ENCODE measurements around the gene CEP70. TPM values are rescaled to one million over a fixed set of nuclear protein-coding genes. Genes with fewer than 3 reads are reported as not detected.
"Not testable (repeated sequence)": the region's sequence is repeated elsewhere in the genome, so short reads cannot be mapped to it uniquely, and the experiment has no call there.

The CEP70 gene
- total RNA-seq, 1 donor from 2014 or later, result 44.3 TPM

GRCh38 chr3:138609898-138610266, 15.8 kb upstream of the CEP70 start:
- peaks cover 5% of the 10 kb centered on the region for H3K27me3 Mint-ChIP-seq
- no peak for TF ChIP-seq CTCF (conservative IDR thresholded peaks at IDR 0.05)
- peaks cover 25% of the 10 kb centered on the region for H3K4me1 Mint-ChIP-seq (ENCODE audit: unreplicated experiment)
- H3K36me3 Mint-ChIP-seq, result peaks cover 16% of the 10 kb centered on the region
- H3K27ac Mint-ChIP-seq, result peak overlapping the region; percentile 88
- DNase-seq (ENCODE audit: extremely low spot score, unreplicated experiment), result no peak
- peak overlapping the region; percentile 88 for H3K4me3 Mint-ChIP-seq
- H3K9me3 Mint-ChIP-seq, result no peaks in the 10 kb centered on the region

DNA sequence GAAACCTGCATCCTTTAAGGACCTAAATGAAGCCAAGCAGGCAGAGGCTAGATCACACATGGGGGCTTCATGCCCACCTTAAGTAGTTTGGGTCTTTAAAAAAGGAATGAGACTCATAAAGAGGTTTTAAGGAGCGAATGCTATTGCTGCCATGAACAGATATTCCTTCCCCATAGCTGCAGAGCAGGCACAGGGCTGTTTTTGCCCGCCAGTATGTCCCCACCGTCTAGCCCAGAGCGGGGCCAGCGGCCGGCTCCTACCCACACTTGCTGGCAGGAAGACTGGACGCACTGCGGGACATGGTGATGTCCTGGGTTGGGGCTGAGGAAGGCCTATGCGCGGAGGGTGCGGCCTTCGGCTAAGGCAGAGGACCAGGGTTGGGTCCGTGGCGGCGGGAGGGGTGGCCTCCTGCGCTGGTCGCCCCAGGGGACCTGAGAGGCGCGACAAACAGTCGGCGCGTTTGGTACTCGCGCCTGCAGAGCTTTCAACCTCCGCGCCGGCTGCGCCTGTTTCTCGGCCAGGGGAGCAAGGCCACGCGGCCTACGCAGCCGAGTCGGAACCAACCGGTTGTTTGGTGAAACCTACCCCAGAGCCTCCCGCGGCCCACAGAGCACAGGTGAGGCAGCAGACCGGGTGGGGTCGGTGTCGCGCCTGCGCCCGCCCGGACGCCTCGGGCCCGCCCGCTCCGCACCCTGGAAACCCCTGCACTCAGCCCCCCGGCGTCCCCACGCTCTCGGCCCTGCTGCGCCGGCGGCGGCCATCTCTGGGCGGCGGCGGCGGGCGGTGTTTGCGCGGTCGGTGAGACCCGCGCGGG, 14.5 kb upstream of the CEP70 start, which contains the start of gene FAIM:
Gene FAIM (plus strand): TSS at position 450 of the 814 bp plus-strand sequence. CDS start 10,956 bp downstream, outside the sequence.
- H3K36me3 Mint-ChIP-seq, result peaks cover 16% of the 10 kb centered on the region
- H3K4me3 Mint-ChIP-seq, result peak within 1 kb of the TSS; percentile 88

DNA sequence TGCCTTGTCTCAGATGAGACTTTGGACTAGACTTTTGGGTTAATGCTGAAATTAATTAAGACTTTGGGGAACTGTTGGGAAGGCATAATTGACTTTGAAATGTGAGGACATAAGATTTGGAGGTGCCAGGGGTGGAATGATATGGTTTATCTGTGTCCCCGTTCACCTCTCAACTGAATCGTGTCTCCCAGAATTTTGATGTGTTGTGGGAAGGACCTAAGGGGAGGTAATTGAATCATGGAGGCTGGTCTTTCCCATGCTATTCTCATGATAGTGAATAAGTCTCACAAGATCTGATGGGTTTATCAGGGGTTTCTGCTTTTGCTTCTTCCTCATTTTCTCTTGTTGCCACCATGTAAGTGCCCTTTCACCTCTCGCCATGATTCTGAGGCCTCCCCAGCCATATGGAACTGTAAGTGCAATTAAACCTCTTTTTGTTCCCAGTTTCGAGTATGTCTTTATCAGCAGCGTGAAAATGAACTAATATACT, 10.1 kb upstream of the CEP70 start:
- not testable (repeated sequence) for H3K27me3 Mint-ChIP-seq; H3K36me3 Mint-ChIP-seq; H3K4me1 Mint-ChIP-seq (ENCODE audit: unreplicated experiment); H3K27ac Mint-ChIP-seq; DNase-seq (ENCODE audit: extremely low spot score, unreplicated experiment); H3K9me3 Mint-ChIP-seq; H3K4me3 Mint-ChIP-seq

More for the DNA sequence above, 14.5 kb upstream of the CEP70 start, which contains the start of gene FAIM:
- peak; percentile 83 for DNase-seq (ENCODE audit: extremely low spot score, unreplicated experiment)
- H3K27me3 Mint-ChIP-seq, result peaks cover 5% of the 10 kb centered on the region
- H3K27ac Mint-ChIP-seq, result peak within 1 kb of the TSS; percentile 89
- no peak for TF ChIP-seq CTCF (conservative IDR thresholded peaks at IDR 0.05)
- peaks cover 25% of the 10 kb centered on the region for H3K4me1 Mint-ChIP-seq (ENCODE audit: unreplicated experiment)
- H3K9me3 Mint-ChIP-seq, result no peaks in the 10 kb centered on the region

DNA sequence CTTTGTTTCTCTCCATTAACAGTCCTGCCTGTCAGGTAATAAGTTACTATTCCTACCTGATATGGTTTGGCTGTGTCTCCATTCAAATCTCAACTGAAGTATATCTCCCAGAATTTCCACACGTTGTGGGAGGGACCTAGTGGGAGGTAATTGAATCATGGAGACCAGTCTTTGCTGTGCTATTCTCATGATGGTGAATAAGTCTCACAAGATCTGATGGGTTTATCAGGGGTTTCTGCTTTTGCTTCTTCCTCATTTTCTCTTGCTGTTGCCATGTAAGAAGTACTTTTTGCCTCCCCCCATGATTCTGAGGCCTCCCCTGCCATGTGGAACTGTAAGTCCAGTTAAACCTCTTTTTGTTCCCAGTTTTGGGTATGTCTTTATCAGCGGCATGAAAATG, 7.6 kb upstream of the CEP70 start:
- DNase-seq (ENCODE audit: extremely low spot score, unreplicated experiment); H3K36me3 Mint-ChIP-seq; H3K9me3 Mint-ChIP-seq; H3K4me1 Mint-ChIP-seq (ENCODE audit: unreplicated experiment); H3K27ac Mint-ChIP-seq; H3K27me3 Mint-ChIP-seq; H3K4me3 Mint-ChIP-seq: not testable (repeated sequence)

DNA sequence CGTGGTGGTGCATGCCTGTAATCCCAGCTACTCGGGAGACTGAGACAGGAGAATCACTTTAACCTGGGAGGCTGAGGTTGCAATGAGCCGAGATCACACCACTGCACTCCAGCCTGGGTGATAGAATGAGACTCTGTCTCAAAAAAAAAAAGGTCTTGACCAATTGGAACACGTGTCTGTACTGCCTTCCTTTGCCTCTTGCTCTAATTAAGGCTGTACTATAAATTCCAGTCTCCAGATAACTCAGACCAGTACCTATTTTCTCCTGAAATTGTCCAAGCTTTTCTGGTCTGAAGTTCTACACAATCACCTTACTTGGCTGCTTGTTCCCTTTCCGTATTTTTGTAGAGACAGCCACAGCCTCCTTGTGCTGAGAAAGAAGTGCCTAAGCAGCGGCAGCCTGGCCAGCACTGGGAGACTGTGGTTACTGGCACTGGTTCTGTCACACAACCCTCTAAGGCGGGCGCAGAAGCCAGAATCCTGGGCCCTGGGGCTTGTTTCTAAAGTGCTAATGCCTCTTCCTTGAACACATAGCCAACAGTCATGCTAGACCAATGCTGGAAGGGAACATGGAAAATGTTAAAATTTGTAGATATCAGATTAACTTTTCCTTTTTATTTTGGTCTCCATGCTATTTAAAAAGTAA, 6.2 kb upstream of the CEP70 start:
- no peaks in the 10 kb centered on the region for H3K36me3 Mint-ChIP-seq
- DNase-seq (ENCODE audit: extremely low spot score, unreplicated experiment), result no peak
- no peaks in the 10 kb centered on the region for H3K27me3 Mint-ChIP-seq
- no peak overlapping the region for H3K4me3 Mint-ChIP-seq
- no peak for TF ChIP-seq CTCF (conservative IDR thresholded peaks at IDR 0.05)
- peaks cover 5% of the 10 kb centered on the region for H3K9me3 Mint-ChIP-seq
- no peak overlapping the region for H3K27ac Mint-ChIP-seq
- no peaks in the 10 kb centered on the region for H3K4me1 Mint-ChIP-seq (ENCODE audit: unreplicated experiment)

DNA sequence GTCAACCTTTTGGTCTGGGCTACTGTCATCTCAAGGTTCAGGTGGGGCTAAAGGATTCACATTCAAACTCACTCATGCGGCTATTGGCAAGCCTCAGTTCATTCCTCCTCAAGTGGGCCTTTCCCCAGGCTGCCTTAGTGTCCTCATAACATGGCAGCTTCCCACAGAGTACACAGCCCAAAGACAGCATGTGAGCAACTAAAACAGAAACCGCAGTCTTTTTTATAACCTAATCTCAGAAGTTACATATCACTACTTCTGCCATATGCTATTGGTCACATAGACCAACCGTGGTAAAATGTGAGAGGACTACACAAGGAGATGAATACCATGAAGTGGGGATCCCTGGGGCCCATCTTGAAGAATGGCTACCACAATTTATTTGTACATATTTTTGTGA, 4.5 kb upstream of the CEP70 start:
- no peaks in the 10 kb centered on the region for H3K27me3 Mint-ChIP-seq

GRCh38 chr3:138597186-138597976, 3.3 kb upstream of the CEP70 start:
- not testable (repeated sequence) for H3K36me3 Mint-ChIP-seq; DNase-seq (ENCODE audit: extremely low spot score, unreplicated experiment); H3K4me1 Mint-ChIP-seq (ENCODE audit: unreplicated experiment); H3K27me3 Mint-ChIP-seq; H3K4me3 Mint-ChIP-seq; H3K27ac Mint-ChIP-seq; H3K9me3 Mint-ChIP-seq

More for the DNA sequence above, 4.5 kb upstream of the CEP70 start:
- no peak for DNase-seq (ENCODE audit: extremely low spot score, unreplicated experiment)
- H3K36me3 Mint-ChIP-seq, result no peaks in the 10 kb centered on the region
- H3K9me3 Mint-ChIP-seq, result peaks cover 5% of the 10 kb centered on the region
- no peak for TF ChIP-seq CTCF (conservative IDR thresholded peaks at IDR 0.05)
- H3K4me3 Mint-ChIP-seq, result no peak overlapping the region
- no peaks in the 10 kb centered on the region for H3K4me1 Mint-ChIP-seq (ENCODE audit: unreplicated experiment)
- H3K27ac Mint-ChIP-seq, result no peak overlapping the region

Measured in type B pancreatic cell (in vitro differentiated cells).